Esophagus muscularis mucosa (tissue), 4 donors: ENCODE measurements around the gene SF3B1. TPM values are rescaled to one million over a fixed set of nuclear protein-coding genes. Genes with fewer than 3 reads are reported as not detected.

Experiments used
- DNase-seq: peaks from one replicate; pipeline ENCODE4 v3.0.0-alpha.2; 2017; ENCODE audit errors: extremely low spot score
- H3K27ac ChIP-seq, 4 donors: fragments of 200-600 bp; sonication (generic); replicated peaks in 1 of 4; 1 replicate in 3 of 4; 2 replicates in 1 of 4; pipeline ENCODE4 v1.5.1; 2016 to 2019; ENCODE audit warnings: mild to moderate bottlenecking in 1 of 4
- H3K27me3 ChIP-seq, 4 donors: fragments of 200-600 bp; sonication (generic); one replicate each; pipeline versions ENCODE4 v1.5.1 to v1.6.0; 2016 to 2019
- H3K36me3 ChIP-seq, 4 donors: fragments of 200-600 bp; sonication (generic); one replicate each; pipeline ENCODE4 v1.5.1; 2016 to 2019
- H3K4me1 ChIP-seq, 4 donors: fragments of 200-600 bp; sonication (generic); one replicate each; pipeline ENCODE4 v1.5.1; 2016 to 2019
- H3K4me3 ChIP-seq, 4 donors: fragments of 200-600 bp; sonication (generic); 1 replicate in 2 of 4; 2 replicates in 2 of 4; pipeline ENCODE4 v1.5.1; 2016 to 2019; ENCODE audit warnings: mild to moderate bottlenecking in 4 of 4, moderate library complexity in 1 of 4
- H3K9me3 ChIP-seq, 4 donors: fragments of 200-600 bp; sonication (generic); 1 replicate in 3 of 4; 2 replicates in 1 of 4; pipeline ENCODE4 v1.5.1; 2016 to 2019
- CTCF ChIP-seq, 3 experiments: fragments of 200-600 bp in 2 of 3; fragments of 450-650 bp in 1 of 3; sonication (generic) in 2 of 3; IDR thresholded peaks; one replicate each; pipeline ENCODE4 v1.5.1; 2017 to 2019; ENCODE audit warnings: antibody characterized with exemption in 3 of 3, mild to moderate bottlenecking in 2 of 3, moderate library complexity in 1 of 3
- EP300 ChIP-seq: sonication (generic); formaldehyde crosslinking; IDR thresholded peaks from one replicate; pipeline ENCODE4 v1.6.1; 2017; ENCODE audit warnings: antibody characterized with exemption
- POLR2A ChIP-seq: fragments of 450-650 bp; IDR thresholded peaks from one replicate; pipeline ENCODE4 v1.6.1; 2017; ENCODE audit warnings: antibody characterized with exemption, moderate library complexity, mild to moderate bottlenecking, low read depth
- POLR2AphosphoS5 ChIP-seq, 2 donors: sonication (generic); formaldehyde crosslinking; IDR thresholded peaks; one replicate each; pipeline ENCODE4 v1.6.1; 2017; ENCODE audit warnings: antibody characterized with exemption in 2 of 2
- WGBS: methylation state at CpG from one replicate; pipeline ENCODE4 v1.1.5; 2018; 5-methylcytosine and 5-hydroxymethylcytosine counted together
- intact Hi-C: fragments of 100-400 bp; cut with DNase I; formaldehyde crosslinking; loops from one replicate; pipeline ENCODE4 v1.15.1; 2023
- total RNA-seq, 4 donors: library from RNA; depleted of rRNA; stranded (reverse); fragments of >200 nt; gene quantifications; one replicate each; pipeline versions ENCODE4 v1.1.0 to v1.2.1, GENCODE V29; 2016

The SF3B1 gene
- total RNA-seq, 4 donors from 2014 or later = 91.5 to 223 (median 130) TPM

DNA sequence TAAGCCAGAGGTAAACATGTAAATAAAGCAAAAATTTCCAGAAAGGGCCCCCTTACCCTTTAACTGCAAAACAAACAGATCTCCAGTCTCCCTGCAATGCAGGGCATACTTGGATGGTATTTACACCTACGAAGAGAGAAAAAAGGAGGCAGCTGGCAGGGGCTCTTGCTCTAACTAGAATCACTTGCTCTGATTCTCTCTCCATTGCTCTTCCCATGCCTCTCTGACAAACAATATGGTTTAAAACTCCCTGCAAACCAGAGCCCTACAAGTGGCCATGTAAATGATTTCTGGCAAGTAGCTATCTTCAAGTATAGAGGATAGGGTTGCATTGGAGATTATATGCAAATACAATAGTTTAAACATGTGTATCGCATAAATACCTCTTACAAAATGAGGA is 35.9 kb downstream of the SF3B1 start:
- no peaks in the 10 kb centered on the region for H3K27me3 ChIP-seq
- DNase-seq = no peak
- TF ChIP-seq CTCF (IDR thresholded peaks at IDR 0.05) = no peak
- no peak for TF ChIP-seq EP300
- TF ChIP-seq POLR2AphosphoS5 (IDR thresholded peaks at IDR 0.05) = no peak
- TF ChIP-seq POLR2A = no peak
- no peaks in the 10 kb centered on the region for H3K9me3 ChIP-seq
- no peak overlapping the region for H3K4me3 ChIP-seq
- intact Hi-C loops = no loop called here
- H3K4me1 ChIP-seq = no peaks in the 10 kb centered on the region
- peaks cover 95 to 100% (median 98%) of the 10 kb centered on the region in 4 donors for H3K36me3 ChIP-seq
- H3K27ac ChIP-seq = no peak overlapping the region
- WGBS = 93% methylated on average over 2 of the region's 2 CpGs

DNA sequence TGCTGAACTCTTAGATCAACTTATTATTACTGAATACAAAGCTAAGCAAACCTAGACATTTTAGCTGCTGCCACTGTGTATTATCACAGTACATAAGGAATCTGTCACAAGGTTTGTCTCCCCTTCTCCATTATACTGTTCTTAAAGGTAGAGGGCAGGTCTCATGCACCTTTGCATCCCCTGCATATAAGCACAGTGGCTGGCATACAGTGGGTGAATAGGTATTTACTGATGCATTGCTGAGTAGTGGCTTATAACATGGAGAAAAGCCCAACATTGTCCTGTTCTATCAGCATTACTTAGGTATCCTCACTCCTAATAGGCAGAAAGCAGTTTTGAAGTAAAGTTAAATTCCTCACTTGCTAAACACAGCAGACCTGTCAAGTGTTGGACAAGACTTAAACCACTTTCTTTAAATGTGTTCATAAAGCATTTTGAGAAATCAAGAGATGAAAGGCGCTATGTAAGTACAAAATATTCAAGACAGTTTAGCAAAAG is 43.6 kb downstream of the SF3B1 start:
- H3K36me3 ChIP-seq = peaks cover 37 to 67% (median 57%) of the 10 kb centered on the region in 4 donors
- no peaks in the 10 kb centered on the region for H3K4me1 ChIP-seq
- TF ChIP-seq EP300 (no peak), CTCF (IDR thresholded peaks at IDR 0.05) (no peak), POLR2AphosphoS5 (IDR thresholded peaks at IDR 0.05) (no peak), POLR2A (no peak)
- H3K4me3 ChIP-seq = no peak overlapping the region
- no peak overlapping the region for H3K27ac ChIP-seq
- DNase-seq = no peak
- no peaks in the 10 kb centered on the region for H3K27me3 ChIP-seq
- H3K9me3 ChIP-seq = no peaks in the 10 kb centered on the region
- intact Hi-C loops = no loop called here
- 97% methylated on average over 1 of the region's 1 CpG for WGBS

GRCh38 chr2:197388866-197389587 is 45.8 kb downstream of the SF3B1 start:
- H3K4me1 ChIP-seq = no peaks in the 10 kb centered on the region
- no peaks in the 10 kb centered on the region for H3K9me3 ChIP-seq
- intact Hi-C loops = no loop called here
- TF ChIP-seq POLR2AphosphoS5 (IDR thresholded peaks at IDR 0.05) = no peak
- TF ChIP-seq CTCF (IDR thresholded peaks at IDR 0.05) = no peak
- no peak for TF ChIP-seq EP300
- no peak for TF ChIP-seq POLR2A
- WGBS = 95% methylated on average over 5 of the region's 5 CpGs
- H3K27ac ChIP-seq = no peak overlapping the region
- peaks cover 15 to 45% (median 36%) of the 10 kb centered on the region in 4 donors for H3K36me3 ChIP-seq
- no peak for DNase-seq
- no peak overlapping the region for H3K4me3 ChIP-seq
- no peaks in the 10 kb centered on the region for H3K27me3 ChIP-seq

GRCh38 chr2:197387179-197387578 is 47.6 kb downstream of the SF3B1 start:
- H3K27me3 ChIP-seq = no peaks in the 10 kb centered on the region
- DNase-seq = no peak
- H3K9me3 ChIP-seq = no peaks in the 10 kb centered on the region
- TF ChIP-seq CTCF (IDR thresholded peaks at IDR 0.05) = no peak
- no peak for TF ChIP-seq POLR2AphosphoS5 (IDR thresholded peaks at IDR 0.05)
- TF ChIP-seq POLR2A = no peak
- TF ChIP-seq EP300 = no peak
- H3K4me3 ChIP-seq = no peak overlapping the region
- WGBS = 94% methylated on average over 8 of the region's 8 CpGs
- H3K4me1 ChIP-seq = no peaks in the 10 kb centered on the region
- no peak overlapping the region for H3K27ac ChIP-seq
- H3K36me3 ChIP-seq = peaks cover 8 to 26% (median 17%) of the 10 kb centered on the region in 4 donors
- intact Hi-C loops = no loop called here
